ENCODE measurements around the gene SLC35C1. TPM values are rescaled to one million over a fixed set of nuclear protein-coding genes. Genes with fewer than 3 reads are reported as not detected.

SLC35C1 gene
- total and polyA plus RNA-seq, 2 of the 8 experiments (the other 6 are each of a cell fraction or from before 2014, with no cell fraction given), result 4.6 to 10.6 TPM

DNA sequence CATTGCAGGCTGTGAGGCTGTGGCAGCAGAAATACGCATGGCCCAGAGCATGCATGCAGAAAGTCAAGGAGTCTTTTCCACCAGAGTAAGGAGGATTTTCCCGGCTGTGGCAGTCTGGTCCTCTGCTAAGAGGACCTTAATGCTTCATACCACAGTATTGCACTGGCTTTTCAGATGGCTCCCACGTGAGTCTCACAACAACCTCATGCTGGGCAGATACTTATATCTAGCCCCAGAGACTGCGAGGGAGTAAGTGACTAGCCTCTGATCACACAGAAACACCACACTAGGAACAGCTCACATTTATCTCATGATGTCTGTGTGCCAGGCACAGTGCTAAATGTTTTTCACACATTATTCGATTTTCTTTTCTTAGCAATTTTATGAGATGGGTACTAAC, 50.4 kb downstream of the SLC35C1 start:
- no peak overlapping the region for H3K9ac ChIP-seq (replicated peaks in 1 of 4; ENCODE audit: extremely low read depth in 1 of 4, low read depth in 3 of 4, low read length in 3 of 4)
- H3K4ac ChIP-seq (replicated peaks; ENCODE audit: insufficient read length, low read depth, low read length), result no peak overlapping the region
- DNase-seq (ENCODE audit: low read depth in 1 of 2, low spot score in 2 of 2), result no peak
- H2BK20ac ChIP-seq (ENCODE audit: low read length), result no peak overlapping the region
- H3K4me3 ChIP-seq (ENCODE audit: extremely low read depth in 1 of 4, insufficient read depth in 2 of 4, low read depth in 3 of 4, low read length in 4 of 4), result no peak overlapping the region
- no peak for FAIRE-seq
- peaks cover 14 to 46% (median 24%) of the 10 kb centered on the region in 4 experiments for H3K4me1 ChIP-seq (replicated peaks in 1 of 4; ENCODE audit: control insufficient read depth in 3 of 4, insufficient read depth in 4 of 4, low read length in 3 of 4)
- H3K27ac ChIP-seq (ENCODE audit: low read depth, low read length), result no peak overlapping the region
- H3K23ac ChIP-seq (ENCODE audit: insufficient read length), result no peak overlapping the region
- H3K79me1 ChIP-seq (ENCODE audit: low read depth, low read length), result peaks cover 2% of the 10 kb centered on the region; the same call in 1 of the 2 replicates
- H3K9me3 ChIP-seq (ENCODE audit: insufficient read depth in 2 of 2, low read depth in 1 of 2, low read length in 1 of 2), result no peaks in the 10 kb centered on the region
- H3K79me2 ChIP-seq (ENCODE audit: control insufficient read depth in 1 of 2, insufficient read depth in 2 of 2, low read length in 2 of 2), result no peaks in the 10 kb centered on the region
- POLR2A ChIA-PET (ENCODE audit: partially characterized antibody), result interaction anchor here (0.6 to 1.6 kb wide), 2 partner anchors 15 to 213 kb away, joined by 3 to 7 read pairs; no protein-coding TSS in a partner anchor
- H3K36me3 ChIP-seq (ENCODE audit: control insufficient read depth in 2 of 4, insufficient read depth in 4 of 4, low read length in 3 of 4), result peaks cover 0 to 5% (median 3%) of the 10 kb centered on the region in 4 experiments; a peak in 2 of 8 replicates
- no peak overlapping the region for H2AK5ac ChIP-seq (ENCODE audit: low read depth, low read length)
- no peak overlapping the region for H4K8ac ChIP-seq (ENCODE audit: extremely low read depth, insufficient read depth, low read length)
- no peak overlapping the region for H3K56ac ChIP-seq (replicated peaks; ENCODE audit: insufficient read length, low read depth, low read length)
- no peak overlapping the region for H4K5ac ChIP-seq (ENCODE audit: insufficient read length, low read depth, low read length)
- no peaks in the 10 kb centered on the region; a peak in 1 of 7 replicates for H3K27me3 ChIP-seq (replicated peaks in 1 of 4; ENCODE audit: control insufficient read depth in 3 of 4, extremely low read depth in 1 of 4, insufficient read depth in 3 of 4, low read length in 3 of 4)
- H4K91ac ChIP-seq (replicated peaks; ENCODE audit: insufficient read length, low read length), result no peak overlapping the region
- no peak overlapping the region for H2BK15ac ChIP-seq (ENCODE audit: low read length)
- H3K23me2 ChIP-seq (ENCODE audit: low read depth, low read length), result no peaks in the 10 kb centered on the region
- no peak overlapping the region for H2BK120ac ChIP-seq (replicated peaks; ENCODE audit: low read depth, low read length)
- H4K20me1 ChIP-seq (replicated peaks in 1 of 2; ENCODE audit: control insufficient read depth in 1 of 2, insufficient read depth in 2 of 2, low read length in 2 of 2), result peaks cover 2 to 8% of the 10 kb centered on the region in 2 experiments
- H3K4me2 ChIP-seq (ENCODE audit: insufficient read depth in 1 of 2, low read depth in 2 of 2, low read length in 2 of 2), result no peak overlapping the region; a peak in 1 of 4 replicates
- H2BK12ac ChIP-seq (ENCODE audit: low read depth, low read length), result no peak overlapping the region
- CTCF ChIA-PET (ENCODE audit: partially characterized antibody), result interaction anchor here (0.8 to 2.7 kb wide), 6 partner anchors 13 to 151 kb away, joined by 3 to 7 read pairs (median 3); no protein-coding TSS in a partner anchor
- no peak overlapping the region for H2BK5ac ChIP-seq (ENCODE audit: low read depth, low read length)
- H2AFZ ChIP-seq (ENCODE audit: low read length), result no peak overlapping the region
- no peak overlapping the region for H3K18ac ChIP-seq (ENCODE audit: extremely low read depth, low read length)
- H3K14ac ChIP-seq (ENCODE audit: insufficient read length), result no peak overlapping the region
- WGBS, 2 experiments (ENCODE audit: extremely low coverage in 1 of 2, insufficient coverage in 1 of 2, insufficient read length in 1 of 2, insufficient replicate concordance in 2 of 2, low coverage in 1 of 2, low lambda C conversion rate in 2 of 2, missing lambda C conversion rate in 1 of 2), result 69% methylated on average over 5 of the region's 5 CpGs; no CpG with 5 or more reads in 1 of the 2 experiments
- no peak for TF ChIP-seq TAF1 (IDR thresholded peaks at IDR 0.05; ENCODE audit: low read depth, low read length)
- no peak for TF ChIP-seq EP300 (IDR thresholded peaks at IDR 0.05; ENCODE audit: borderline replicate concordance in 1 of 2, low read depth in 2 of 2, low read length in 2 of 2)
- TF ChIP-seq, protein P1, sequence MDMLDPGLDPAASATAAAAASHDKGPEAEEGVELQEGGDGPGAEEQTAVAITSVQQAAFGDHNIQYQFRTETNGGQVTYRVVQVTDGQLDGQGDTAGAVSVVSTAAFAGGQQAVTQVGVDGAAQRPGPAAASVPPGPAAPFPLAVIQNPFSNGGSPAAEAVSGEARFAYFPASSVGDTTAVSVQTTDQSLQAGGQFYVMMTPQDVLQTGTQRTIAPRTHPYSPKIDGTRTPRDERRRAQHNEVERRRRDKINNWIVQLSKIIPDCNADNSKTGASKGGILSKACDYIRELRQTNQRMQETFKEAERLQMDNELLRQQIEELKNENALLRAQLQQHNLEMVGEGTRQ (IDR thresholded peaks at IDR 0.05; ENCODE audit: low read length), result no peak
- TF ChIP-seq TBP (IDR thresholded peaks at IDR 0.05; ENCODE audit: low read depth, low read length), result no peak
- no peak for TF ChIP-seq GTF2F1 (IDR thresholded peaks at IDR 0.05; ENCODE audit: borderline replicate concordance, low read depth, low read length)
- TF ChIP-seq CEBPB (IDR thresholded peaks at IDR 0.05; ENCODE audit: low read depth, low read length), result no peak
- no peak for TF ChIP-seq EZH2 (IDR thresholded peaks at IDR 0.05; ENCODE audit: low read depth, low read length, severe bottlenecking)
- no peak for TF ChIP-seq BRCA1 (IDR thresholded peaks at IDR 0.05; ENCODE audit: low read depth, low read length)
- no peak for TF ChIP-seq HDAC6 (IDR thresholded peaks at IDR 0.05; ENCODE audit: low read depth, low read length)
- TF ChIP-seq SAP30 (IDR thresholded peaks at IDR 0.05; ENCODE audit: insufficient read depth, insufficient replicate concordance, low read length), result no peak
- TF ChIP-seq CHD2 (IDR thresholded peaks at IDR 0.05; ENCODE audit: low read length), result no peak
- TF ChIP-seq NRF1 (IDR thresholded peaks at IDR 0.05; ENCODE audit: low read depth, low read length), result no peak

Measured in H1 (cell line).